Right forelimb (tissue), 1 donor: ENCODE data around the gene NR6A1.

Source experiments
- DNase-seq: peaks from one replicate; pipeline ENCODE4 v3.0.0-alpha.2; 2018

The NR6A1 gene

GRCh38 chr9:124511891-124512805 is 259.0 kb downstream of the NR6A1 start:
- DNase-seq: no peak

- DNase-seq: no peak
Measured at GRCh38 chr9:124511426-124511840, 259.7 kb downstream of the NR6A1 start.

GRCh38 chr9:124510650-124511425 is 260.3 kb downstream of the NR6A1 start:
- no peak for DNase-seq

DNA sequence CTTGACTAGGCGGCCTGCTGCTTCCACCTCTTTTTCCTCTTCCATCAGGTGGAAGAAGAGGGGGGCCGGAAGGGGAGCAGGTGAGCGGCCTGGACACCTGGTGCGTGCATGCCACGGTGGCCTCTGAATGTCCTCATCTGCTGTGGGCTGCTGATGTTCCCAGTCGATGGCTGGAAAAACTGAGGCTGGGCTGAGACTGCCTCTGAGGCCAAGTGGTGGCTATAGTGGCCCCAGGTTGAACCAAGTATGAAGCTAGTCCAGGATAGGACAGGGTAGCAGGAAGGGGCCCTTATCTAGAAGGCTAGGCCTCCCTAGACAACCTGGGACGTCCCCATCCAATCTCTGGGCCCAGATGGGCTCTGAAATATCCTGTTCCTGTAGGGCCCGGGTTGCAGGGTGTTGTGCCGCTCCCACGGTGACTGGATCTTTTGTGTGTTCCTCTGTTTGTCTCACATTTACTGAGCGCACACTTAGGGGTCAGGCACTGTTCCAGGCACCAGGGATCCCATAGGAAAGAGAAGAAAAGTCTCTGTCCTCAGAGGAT is 263.2 kb downstream of the NR6A1 start:
- DNase-seq: no peak

DNA sequence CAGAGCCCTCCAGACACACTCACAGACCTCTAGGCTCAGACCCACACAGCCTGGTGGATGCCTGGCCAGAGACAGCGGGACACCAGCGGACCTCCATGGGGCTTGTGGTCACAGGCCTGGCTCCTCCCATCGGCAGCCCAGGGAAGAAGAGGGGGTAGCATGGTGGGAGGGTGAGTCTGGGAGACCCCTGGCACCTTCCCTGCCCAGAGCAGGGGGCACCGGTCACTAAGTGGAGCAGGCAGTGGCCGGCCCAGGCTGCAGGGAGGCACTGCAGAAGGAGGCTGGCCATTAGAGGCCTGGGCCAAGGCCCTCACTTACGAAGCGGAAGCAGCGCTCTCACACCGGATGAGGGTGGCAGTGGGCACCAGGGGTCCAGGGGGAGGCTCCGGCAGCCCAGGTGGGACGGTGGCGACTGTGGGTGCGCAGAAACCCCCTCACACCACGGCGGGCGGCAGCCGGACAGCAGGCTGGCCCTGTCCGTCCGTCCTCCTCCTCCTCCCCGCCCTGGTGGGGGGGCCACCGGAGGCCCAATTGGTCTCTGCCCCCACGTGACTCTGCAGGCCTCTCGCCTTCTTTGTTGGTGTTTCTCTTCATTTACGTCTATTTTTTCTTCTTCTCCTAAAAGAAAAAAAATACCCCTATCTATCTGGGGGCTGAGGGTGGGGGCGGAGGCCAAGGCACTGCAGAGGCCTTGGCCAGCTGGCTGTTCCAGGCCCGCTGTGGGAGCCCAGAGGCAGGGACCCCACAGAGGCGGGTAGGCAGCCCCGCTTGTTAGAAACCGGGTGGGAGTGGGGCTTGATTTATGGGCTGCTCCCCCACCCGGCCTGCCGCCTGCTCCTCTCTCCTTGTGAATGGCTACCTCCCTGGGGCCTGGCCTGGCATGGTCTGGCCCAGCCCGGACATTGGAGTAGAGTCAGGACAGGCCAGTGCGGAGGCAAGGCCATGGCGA is 263.9 kb downstream of the NR6A1 start, which contains the start of gene NR5A1:
Gene NR5A1, minus strand, starts transcription at position 469 of the 949 bp plus-strand sequence. CDS start 4,004 bp downstream, outside the sequence.
- DNase-seq: no peak

GRCh38 chr9:124506433-124506832 is 264.7 kb downstream of the NR6A1 start:
- no peak for DNase-seq

DNA sequence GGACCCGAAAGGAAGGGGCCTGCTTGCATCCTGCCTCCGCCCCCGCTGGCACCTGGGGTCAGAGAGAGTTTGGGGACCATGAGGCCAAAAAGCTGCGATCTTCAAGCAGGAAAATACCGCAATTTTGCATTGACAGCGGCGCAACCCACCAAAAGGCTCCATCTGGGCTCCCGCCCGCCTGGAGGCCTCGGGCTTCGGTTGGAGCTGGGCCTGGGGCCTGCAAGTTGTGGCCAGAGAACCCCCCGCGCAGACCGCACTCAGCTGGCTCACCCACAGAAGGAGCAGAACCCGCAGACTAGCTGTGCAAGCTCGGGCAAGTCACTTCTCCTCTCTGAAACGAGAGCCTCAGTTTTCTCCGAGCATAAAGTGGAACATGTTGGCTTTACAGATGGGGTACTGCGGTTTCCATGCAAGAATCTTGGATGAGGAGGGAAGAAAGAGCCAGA is 265.2 kb downstream of the NR6A1 start:
- no peak for DNase-seq

DNA sequence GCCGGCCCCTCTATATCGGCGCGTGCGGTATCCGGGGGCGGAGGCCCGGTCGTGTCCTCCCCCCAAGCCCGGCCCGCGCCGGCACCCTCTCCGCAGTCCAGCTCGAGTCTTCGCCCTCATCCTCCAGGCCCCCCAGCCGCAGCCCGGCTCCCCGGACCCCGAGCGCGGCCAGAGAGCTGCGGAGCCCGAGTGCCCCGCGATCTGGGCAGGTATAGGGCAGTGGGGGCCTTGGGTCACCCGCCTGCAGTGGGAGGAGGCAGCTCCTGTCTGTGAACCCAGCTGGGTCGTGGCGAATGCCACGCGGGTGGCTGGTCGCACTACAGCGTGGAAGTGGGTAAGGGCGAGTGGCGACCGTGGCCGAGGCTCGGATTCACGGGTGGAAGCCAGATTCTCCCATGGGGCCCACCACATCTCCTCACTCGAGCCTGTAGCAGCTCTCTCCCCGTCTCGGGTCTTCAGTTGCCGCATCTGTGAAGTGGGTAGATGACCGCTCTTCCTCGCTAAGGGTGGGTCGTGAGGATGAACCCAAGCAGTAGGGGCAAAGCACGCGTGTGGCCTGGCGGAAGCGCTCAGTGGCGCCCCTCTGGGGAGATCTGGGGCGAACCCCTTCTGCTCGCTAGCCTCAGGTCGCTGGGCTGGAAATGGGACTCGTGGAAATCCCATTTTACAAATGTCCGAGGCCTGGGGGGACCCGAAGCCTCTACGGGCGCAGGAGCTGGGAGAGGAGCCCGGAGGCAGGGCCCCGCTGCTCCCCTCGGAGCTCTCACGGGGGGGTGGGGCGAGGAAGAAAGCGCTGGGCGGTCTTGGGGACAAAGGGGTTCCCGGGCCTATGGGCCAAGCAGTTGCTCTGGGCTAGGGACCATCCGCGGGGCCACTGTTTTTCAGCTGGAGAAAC is 265.9 kb downstream of the NR6A1 start:
- no peak for DNase-seq

- no peak for DNase-seq
Measured at GRCh38 chr9:124504530-124505005, 266.5 kb downstream of the NR6A1 start.

GRCh38 chr9:124503713-124504529 is 267.2 kb downstream of the NR6A1 start:
- no peak for DNase-seq

- no peak for DNase-seq
Measured at GRCh38 chr9:124502711-124503702, 268.1 kb downstream of the NR6A1 start.

GRCh38 chr9:124501771-124502320 is 269.3 kb downstream of the NR6A1 start:
- no peak for DNase-seq

GRCh38 chr9:124500796-124501611 is 270.1 kb downstream of the NR6A1 start:
- DNase-seq: no peak

DNA sequence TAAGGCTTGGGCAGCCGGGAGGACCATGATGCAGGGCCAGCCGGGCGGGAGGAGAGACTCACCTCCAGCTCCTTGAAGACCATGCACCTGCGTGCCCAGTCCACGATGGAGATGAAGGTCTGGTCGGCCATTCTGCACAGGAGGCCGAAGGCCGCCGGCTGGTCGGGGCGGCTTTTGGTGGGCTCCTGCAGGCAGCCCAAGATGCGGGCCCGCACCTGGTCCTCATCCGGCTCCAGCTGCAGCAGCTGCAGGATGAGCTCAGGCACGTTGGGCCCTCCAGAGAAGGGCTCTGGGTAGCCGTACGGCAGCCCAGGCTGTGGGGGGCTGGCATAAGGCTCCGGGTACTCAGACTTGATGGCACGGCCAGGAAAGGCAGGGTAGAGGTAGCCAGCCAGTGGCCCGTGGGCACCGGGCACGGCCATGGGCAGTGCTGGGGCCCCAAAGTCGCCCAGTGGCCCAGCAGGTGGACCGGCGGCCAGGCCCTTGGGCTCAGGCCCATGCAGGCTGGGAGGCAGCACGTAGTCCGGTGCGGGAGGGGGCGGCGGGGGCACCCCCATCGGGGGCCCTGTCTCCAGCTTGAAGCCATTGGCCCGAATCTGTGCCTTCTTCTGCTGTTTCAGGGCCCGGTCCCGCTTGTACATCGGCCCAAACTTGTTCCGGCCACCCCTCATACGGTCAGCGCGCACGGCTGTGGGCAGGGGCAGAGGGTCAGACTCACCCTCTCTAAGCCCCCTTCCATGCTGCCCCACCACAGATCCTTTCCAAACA is 270.9 kb downstream of the NR6A1 start:
- no peak for DNase-seq

- no peak for DNase-seq
Measured at GRCh38 chr9:124499216-124499615, 271.9 kb downstream of the NR6A1 start.

DNA sequence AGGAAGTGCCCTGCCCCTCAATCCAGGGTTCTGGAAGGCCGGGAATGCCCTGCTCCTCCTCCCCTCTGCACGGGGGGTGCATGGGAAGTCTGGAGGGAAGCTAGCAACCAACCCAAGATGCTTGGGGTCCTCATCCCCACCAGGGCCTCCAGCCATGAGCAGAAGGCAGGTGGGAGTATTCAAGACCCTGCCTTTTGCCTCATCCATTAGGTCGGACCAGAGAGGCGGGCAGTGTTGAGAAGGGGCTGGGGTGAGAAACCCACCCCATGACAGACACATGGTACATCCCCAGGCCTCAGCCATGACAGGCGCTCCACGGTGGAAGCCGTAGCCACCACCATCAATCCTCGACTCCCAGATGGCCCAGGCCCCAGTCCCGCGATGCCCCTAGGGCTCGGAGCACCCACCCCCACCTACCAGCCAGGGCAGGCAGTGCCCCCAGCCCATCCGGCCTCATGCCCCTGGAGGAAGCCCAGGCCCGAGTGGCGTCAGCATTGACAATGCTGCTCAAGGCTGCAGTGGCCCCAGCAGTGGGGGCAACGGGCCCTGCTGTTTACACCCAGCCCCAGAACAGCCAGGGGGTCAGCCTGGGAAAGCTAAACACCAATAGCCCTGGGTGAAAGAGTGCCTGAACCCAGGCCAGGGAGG is 272.5 kb downstream of the NR6A1 start:
- no peak for DNase-seq
